ENCODE data around the gene PRADC1.

DNA sequence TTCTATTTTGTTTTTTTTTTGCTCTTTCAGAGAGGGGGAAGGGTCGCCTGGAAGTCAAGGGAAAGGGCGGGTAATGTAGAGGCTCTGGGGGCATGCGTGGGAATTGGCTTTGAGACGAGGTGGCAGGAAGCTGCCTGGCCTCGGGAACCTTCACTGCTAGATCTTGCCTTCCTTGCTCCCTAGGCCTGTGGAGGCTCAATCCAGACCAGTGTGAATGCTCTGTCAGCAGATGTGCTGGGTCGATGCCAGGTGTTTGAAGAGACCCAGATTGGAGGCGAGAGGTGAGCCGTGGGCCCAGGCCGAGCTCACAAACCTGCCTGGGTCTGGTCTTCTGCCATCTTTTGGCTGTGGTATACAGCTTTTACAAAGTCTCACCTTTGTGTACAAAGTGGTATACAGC, 16.6 kb upstream of the PRADC1 start:
- TF ChIP-seq CTCF (IDR thresholded peaks at IDR 0.05 in 8 of 11, conservative IDR thresholded peaks at IDR 0.05 in 3 of 11) (no peak), POLR2A (IDR thresholded peaks at IDR 0.05) (no peak)

Data from spleen (tissue), 7 donors.